ENCODE data around the gene MAST3.

- TF ChIP-seq CTCF (IDR thresholded peaks at IDR 0.05 in 2 of 3, conservative IDR thresholded peaks at IDR 0.05 in 1 of 3; ENCODE audit: borderline replicate concordance in 1 of 3, insufficient read depth in 1 of 3, low read depth in 2 of 3, low read length in 2 of 3) (peak in 2 of 3 experiments; percentile 4 to 17; a peak in 1 of 6 replicates), RAD21 (IDR thresholded peaks at IDR 0.05; ENCODE audit: low read depth) (no peak; the same call in 1 of the 2 replicates), POLR2A (IDR thresholded peaks at IDR 0.05; ENCODE audit: borderline replicate concordance, extremely low read depth, insufficient read depth, insufficient read length) (no peak), POLR2AphosphoS5 (IDR thresholded peaks at IDR 0.05; ENCODE audit: low read depth, low read length) (no peak), EZH2 (IDR thresholded peaks at IDR 0.05) (no peak)
Measured at GRCh38 chr19:18063463-18063862, 34.1 kb upstream of the MAST3 start.

All from HCT116 (cell line).